ENCODE results near the gene ZNF268. TPM values are rescaled to one million over a fixed set of nuclear protein-coding genes. Genes with fewer than 3 reads are reported as not detected.
"Not testable (repeated sequence)": the region's sequence is repeated elsewhere in the genome, so short reads cannot be mapped to it uniquely, and the experiment has no call there.

ZNF268 gene
- polyA plus RNA-seq, 4 donors: 28.9 to 41.5 (median 37.3) TPM

DNA sequence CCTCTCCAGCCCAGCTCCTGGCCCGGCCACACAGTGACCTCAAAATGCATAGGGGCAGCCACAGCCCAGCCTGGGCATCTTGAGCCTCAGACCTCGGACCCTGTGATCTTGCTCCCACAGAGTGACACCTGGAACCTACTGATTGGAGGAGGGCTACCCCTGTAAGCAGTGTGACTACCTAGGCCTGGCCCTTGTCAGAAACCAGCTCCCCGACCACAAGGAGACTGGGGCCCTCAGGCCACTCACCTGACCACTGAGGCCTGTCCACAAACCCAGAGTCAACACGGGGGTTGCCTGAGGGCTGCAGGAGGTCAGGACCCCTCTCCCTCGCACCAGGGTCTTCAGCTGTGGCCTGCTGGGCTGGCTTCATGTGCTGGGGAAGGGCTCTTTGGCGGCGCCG, 45.4 kb downstream of the ZNF268 start:
- DNase-seq (ENCODE audit: low read depth in 4 of 4, low spot score in 3 of 4): no peak

DNA sequence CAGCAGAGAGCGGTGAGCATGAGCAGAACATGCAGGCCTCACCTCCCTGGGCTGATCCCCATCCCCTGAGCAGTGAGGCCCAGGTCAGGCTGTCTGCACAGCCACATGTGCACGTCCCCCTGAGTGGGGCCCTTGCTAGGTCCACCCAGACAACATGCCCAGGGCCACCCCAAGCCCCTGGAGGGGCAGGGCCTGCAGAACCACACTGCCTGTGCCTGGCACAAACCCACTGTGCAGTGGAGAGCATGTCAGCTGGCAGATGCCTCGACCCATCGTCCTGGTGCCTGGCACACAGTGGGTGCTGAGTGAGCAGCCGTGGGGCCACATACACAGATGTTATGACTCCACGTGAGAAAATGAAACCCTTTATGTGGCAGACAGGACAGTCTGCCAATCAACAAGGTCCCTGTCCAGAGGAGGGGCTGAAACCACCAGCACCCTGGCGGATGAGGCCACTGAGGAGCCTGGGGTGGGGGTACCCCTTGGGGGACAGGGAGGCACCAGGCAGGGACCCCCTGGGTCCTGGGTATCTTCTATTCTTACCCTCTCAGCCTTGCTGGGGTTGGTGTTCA, 46.1 kb downstream of the ZNF268 start:
- DNase-seq (ENCODE audit: low read depth in 4 of 4, low spot score in 3 of 4): no peak

DNA sequence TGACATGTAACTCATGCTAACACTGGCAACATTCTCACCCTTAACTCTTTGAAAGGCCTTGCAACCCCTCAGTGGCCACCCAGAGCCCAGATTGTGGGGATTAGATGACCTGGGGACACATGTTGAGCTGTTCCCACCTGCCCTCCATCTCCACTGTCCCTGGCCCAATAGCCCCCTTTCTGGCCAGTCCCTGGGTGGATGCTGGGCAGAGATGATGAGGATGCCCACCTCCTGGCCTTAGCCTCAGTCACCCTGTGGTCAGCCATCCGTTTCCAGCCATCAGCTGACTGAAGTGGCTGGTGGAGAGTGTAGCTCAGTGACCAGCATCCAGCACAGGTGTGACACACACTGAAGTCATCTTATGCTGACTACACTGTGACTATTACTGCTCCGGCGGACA, 49.7 kb downstream of the ZNF268 start:
- DNase-seq (ENCODE audit: low read depth in 4 of 4, low spot score in 3 of 4): no peak

DNA sequence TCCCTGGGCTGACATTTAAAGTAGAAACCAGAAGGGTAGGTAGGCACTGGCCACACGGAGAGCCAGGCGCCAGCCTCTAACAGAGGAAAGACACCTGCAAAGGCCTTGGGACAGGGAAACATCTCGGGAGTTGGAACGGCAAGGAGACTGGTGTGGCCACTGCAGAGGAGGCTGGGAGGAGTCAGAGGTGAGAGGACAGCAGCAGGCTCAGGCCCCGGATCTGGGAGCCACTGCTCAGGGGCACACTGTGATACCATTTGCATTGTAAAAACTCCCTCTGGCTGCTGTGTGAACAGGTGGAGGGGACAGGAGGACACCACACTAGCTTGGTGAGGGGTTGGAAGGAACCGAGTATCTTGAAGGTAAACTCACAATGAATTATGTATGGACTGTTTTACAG, 51.7 kb downstream of the ZNF268 start:
- DNase-seq (ENCODE audit: low read depth in 4 of 4, low spot score in 3 of 4): no peak

DNA sequence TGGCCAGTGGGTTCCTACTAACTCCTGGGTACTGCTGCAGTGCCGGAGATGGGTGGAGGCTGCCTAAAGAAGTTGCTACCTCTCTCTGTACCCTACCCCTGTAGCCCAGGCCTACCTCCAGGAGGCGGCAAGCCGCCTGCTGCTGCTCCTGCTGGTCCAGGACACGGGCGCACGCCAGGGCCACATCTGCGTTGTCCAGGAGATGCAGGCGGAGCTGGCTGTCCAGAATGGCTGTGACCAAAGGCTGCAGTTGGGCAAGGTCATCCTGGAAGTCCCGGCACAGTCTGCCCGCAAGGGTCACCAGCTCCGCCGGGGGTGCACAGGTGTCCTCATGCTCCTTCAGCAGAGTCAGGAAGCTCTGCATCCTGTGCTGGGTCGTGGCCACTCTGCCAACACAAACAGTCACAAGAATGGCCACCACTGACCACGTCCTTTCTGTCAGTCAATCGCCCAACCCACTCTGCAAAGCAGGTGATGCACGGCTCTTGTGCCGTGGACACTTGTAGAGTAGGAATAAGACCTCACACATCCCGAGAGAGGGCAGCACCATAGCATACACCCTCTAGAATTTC, 52.8 kb downstream of the ZNF268 start:
- no peak for DNase-seq (ENCODE audit: low read depth in 4 of 4, low spot score in 3 of 4)

DNA sequence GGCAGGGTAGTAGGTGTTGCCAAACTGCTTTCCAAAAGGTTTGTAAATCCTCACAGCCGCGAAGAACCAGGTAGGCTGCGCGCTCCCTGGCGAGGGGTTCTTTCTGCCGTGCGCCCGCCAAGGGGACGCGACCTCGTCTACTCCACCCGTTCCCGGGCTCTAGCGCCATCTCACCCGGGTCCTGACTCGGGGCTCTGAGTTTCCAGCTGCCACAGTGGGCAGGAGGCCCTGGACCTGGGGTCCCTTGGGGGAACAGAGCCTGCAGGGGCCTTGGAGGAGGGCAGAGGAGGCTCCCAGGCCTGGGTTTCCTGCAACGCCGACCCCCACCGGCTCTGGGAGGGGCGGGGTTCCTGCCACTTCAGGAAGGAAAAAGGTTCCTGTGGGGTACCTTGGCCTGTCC, 53.7 kb downstream of the ZNF268 start:
- no peak for DNase-seq (ENCODE audit: low read depth in 4 of 4, low spot score in 3 of 4)

DNA sequence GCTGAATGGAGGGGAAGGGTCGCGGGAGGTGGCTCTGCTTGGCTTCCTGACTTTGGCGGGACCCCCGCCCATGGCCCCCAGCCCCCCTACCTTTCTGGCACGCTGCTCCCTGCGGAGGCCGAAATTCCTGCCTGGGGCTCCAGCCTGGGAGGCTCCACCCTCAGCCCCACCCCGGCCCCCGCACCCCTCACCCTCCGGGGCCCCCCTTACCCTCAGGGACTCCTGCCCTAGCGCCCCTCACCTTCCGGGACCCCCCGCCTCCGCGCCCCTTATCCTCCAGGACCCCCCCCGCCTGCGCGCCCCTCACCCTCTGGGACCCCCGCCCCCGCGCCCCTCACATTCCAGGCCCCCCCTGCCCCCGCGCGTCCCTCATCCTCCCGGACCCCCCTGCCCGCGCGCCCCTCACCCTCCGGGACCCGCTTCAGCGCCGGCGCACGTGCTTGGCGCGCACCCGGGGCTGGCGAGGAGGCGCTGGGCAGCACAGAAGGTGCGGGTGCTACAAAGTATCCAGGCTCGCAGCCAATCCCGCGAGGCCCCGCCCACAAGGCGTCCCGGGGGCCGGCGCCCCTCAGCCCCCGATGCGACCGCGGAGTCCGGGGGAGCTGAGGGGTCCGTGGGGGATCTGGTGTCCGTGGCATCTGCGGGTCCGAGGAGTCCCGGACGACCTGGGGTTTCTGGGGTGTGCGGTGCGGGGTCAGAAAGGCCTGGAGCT, 54.3 kb downstream of the ZNF268 start, which contains the start of gene ANHX:
Gene ANHX (minus strand): TSS at position 477 of the 712 bp plus-strand sequence. CDS start 1,521 bp downstream, outside the sequence.
- no peak for DNase-seq (ENCODE audit: low read depth in 4 of 4, low spot score in 3 of 4)

DNA sequence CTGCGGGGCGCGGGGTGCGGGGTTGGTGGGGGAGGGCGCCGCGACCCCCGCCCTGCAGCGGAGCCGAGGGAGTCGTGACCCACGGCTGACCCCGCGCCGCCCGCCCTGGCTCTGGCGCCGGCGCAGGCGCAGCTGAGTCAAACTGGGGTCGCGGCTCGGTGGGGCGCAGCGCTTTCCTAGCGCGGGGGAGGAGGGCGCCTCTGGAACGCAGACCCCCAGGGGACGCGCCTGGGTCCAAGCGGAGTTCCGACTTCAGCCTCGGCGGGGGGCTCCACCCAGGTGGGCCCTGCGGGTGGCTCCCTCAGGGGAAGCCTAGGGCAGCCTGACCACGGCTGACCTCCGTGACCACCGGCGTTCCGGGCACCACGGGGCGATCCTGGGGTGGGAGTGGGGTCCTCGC, 54.8 kb downstream of the ZNF268 start:
- no peak for DNase-seq (ENCODE audit: low read depth in 4 of 4, low spot score in 3 of 4)

DNA sequence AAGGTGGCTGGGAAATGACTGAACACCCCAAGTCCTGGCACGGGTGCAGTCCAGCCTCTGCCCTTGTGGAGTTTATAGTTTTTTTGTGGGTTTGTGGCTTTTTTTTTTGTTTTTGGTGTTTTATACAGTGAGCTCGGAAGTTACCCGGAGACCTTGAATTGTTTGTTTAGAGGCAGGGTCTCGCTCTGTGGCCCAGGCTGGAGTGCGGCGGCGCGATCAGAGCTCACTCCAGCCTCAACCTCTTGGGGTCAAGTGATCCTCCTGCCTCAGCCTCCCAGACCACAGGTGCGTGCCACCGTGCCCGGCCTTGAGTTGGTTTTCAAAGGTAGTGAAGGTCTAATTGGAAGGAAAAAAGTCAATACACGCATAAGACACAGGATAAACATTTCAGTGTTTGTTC, 55.3 kb downstream of the ZNF268 start:
- no peak for DNase-seq (ENCODE audit: low read depth in 4 of 4, low spot score in 3 of 4)

DNA sequence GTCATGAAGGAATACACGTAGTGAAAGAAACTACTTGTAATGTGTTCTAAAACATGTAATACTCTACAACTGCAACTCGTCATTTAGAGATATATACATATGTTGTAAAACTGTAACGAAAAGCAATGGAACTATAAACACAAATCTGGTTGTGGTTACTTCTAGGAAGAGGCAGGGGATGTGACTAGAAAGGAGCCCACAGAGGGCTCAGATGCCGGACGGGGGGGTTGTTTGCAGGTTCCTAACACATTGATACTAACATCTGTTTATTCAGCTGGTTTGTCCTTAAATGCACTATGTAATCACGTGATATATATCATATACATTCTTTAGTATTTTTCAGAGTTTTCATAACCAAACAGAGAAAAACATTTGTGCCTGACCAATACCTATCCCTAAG, 70.4 kb downstream of the ZNF268 start:
- no peak for DNase-seq (ENCODE audit: low read depth in 4 of 4, low spot score in 3 of 4)

DNA sequence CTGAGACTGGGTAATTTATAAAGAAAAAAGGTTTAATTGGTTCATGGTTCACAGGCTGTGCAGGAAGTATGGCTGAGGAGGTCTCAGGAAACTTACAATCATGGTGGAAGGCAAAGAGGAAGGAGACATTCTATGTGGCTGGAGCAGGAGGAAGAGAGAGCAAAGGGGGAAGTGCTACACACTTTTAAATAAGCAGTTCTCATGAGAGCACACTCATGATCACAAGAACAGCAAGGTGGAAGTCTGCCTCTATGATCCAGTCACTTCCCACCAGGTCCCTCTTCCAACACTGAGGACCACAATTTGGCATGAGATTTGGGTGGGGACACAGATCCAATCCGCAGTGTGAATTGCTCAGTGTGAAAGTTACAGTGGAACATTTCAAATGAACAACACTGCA, 74.5 kb downstream of the ZNF268 start:
- DNase-seq (ENCODE audit: low read depth in 4 of 4, low spot score in 3 of 4): not testable (repeated sequence)

DNA sequence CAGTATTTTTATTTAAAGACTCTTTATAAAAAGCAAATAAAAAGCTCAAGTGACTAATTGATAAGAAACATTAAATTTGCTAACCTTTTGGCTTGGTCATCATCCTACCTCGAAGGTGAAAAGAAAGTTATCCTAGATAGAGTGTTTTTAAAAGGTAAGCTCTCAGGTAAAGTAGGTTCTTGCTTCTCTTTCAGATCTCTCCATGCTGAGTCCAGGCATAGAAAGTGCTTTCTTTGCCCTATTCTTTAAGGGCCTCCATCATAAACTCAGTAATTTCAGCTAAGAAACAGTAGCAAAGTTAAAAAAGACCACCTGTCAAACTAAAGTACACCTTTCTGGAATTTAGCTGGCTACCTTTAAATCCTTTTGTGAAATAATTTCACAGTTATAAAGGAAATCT, 75.0 kb downstream of the ZNF268 start:
- no peak for DNase-seq (ENCODE audit: low read depth in 4 of 4, low spot score in 3 of 4)

DNA sequence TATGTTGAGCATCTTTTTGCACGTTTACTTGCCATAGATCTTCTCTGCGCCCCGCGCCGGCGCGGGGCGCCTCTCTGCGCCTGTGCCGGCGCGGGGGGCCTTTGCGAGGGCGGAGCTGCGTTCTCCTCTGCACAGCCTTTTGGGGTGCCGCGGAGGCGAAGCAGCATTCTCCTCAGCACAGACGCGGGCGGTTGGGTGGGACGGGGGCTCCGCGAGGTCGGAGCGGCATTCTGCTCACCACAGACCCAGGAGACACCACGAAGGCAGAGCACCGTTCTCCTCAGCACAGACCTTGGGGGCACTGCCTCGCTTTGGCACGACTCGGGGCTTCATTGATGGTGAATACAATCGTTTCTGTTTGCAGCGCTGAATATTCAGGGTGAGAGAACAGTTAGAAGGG, 82.9 kb downstream of the ZNF268 start:
- DNase-seq (ENCODE audit: low read depth in 4 of 4, low spot score in 3 of 4): no peak

Other genes with a start within 250 kb of the ZNF268 start
- gene ZNF605, start 225.2 kb upstream of the ZNF268 start, polyA plus RNA-seq (ENCODE audit: insufficient read length in 4 of 4): 10 to 100 TPM; 18.5 to 28.2 (median 27.8) TPM
- 10 to 100 TPM; 10.7 to 14.2 (median 12.4) TPM for gene ZNF26, start 195.1 kb upstream of the ZNF268 start, polyA plus RNA-seq (ENCODE audit: insufficient read length in 4 of 4)
- gene ZNF84, start 144.0 kb upstream of the ZNF268 start, polyA plus RNA-seq (ENCODE audit: insufficient read length in 4 of 4): 10 to 100 TPM; 55.7 to 81.0 (median 72.7) TPM
- 10 to 100 TPM; 35.9 to 45.1 (median 44.2) TPM for gene ZNF140, start 100.6 kb upstream of the ZNF268 start, polyA plus RNA-seq (ENCODE audit: insufficient read length in 4 of 4)
- 1 to 10 TPM; 3.5 to 4.4 (median 3.7) TPM for gene ZNF891, start 51.2 kb upstream of the ZNF268 start, polyA plus RNA-seq (ENCODE audit: insufficient read length in 4 of 4)
- gene ZNF10, start 50.9 kb upstream of the ZNF268 start, polyA plus RNA-seq (ENCODE audit: insufficient read length in 4 of 4): 10 to 100 TPM; 19.2 to 24.8 (median 21.3) TPM
- not detected for gene ANHX, start 54.4 kb downstream of the ZNF268 start, polyA plus RNA-seq (ENCODE audit: insufficient read length in 4 of 4)